Activated effector memory CD4-positive, alpha-beta T cell treated with anti-CD3 and anti-CD28 coated beads, Interleukin-2, amount 50 U/mL, for 16 hours (primary cell): Measurements from ENCODE around the gene ECI1.

ENCODE experiments used
- DNase-seq: peaks from one replicate; pipeline ENCODE4 v3.0.0-alpha.2; 2020

ECI1 gene

GRCh38 chr16:2232094-2232990 lies 19.0 kb downstream of the ECI1 start:
- no peak for DNase-seq

- no peak for DNase-seq
These were observed 20.1 kb downstream of the ECI1 start for GRCh38 chr16:2231016-2231931.

GRCh38 chr16:2230376-2230775 lies 21.0 kb downstream of the ECI1 start:
- DNase-seq = no peak

- no peak for DNase-seq
These were observed 21.6 kb downstream of the ECI1 start for GRCh38 chr16:2229632-2230250.

GRCh38 chr16:2229091-2229490 lies 22.3 kb downstream of the ECI1 start:
- no peak for DNase-seq

- no peak for DNase-seq
These were observed 23.1 kb downstream of the ECI1 start for GRCh38 chr16:2228161-2228824.

- DNase-seq = no peak
These were observed 24.5 kb downstream of the ECI1 start for GRCh38 chr16:2226918-2227317.

- DNase-seq = no peak
These were observed 25.1 kb downstream of the ECI1 start for GRCh38 chr16:2226245-2226793.

- peak; percentile 75 for DNase-seq
These were observed 27.4 kb downstream of the ECI1 start for GRCh38 chr16:2223942-2224486.

GRCh38 chr16:2223221-2223941 lies 28.0 kb downstream of the ECI1 start, which contains the start of gene E4F1:
E4F1 (plus strand) TSS chr16:2223591; CDS start chr16:2223614, 23 bp downstream.
- peak; percentile 100 for DNase-seq

- no peak for DNase-seq
These were observed 35.1 kb downstream of the ECI1 start for GRCh38 chr16:2216330-2216729.

GRCh38 chr16:2214719-2214968 lies 36.7 kb downstream of the ECI1 start, which contains the start of gene PGP:
PGP (minus strand) TSS chr16:2214840; CDS start chr16:2214777, 63 bp downstream.
- no peak for DNase-seq

- no peak for DNase-seq
These were observed 37.3 kb downstream of the ECI1 start for GRCh38 chr16:2213817-2214718.

GRCh38 chr16:2212362-2213324 lies 38.7 kb downstream of the ECI1 start:
- no peak for DNase-seq

GRCh38 chr16:2211923-2212347 lies 39.5 kb downstream of the ECI1 start:
- no peak for DNase-seq

GRCh38 chr16:2210386-2211365 lies 40.7 kb downstream of the ECI1 start, which contains the start of gene BRICD5:
BRICD5 (minus strand) TSS chr16:2210863; CDS start chr16:2210833, 30 bp downstream.
- no peak for DNase-seq

GRCh38 chr16:2210009-2210332 lies 41.4 kb downstream of the ECI1 start:
- no peak for DNase-seq
